Measurements from ENCODE around the gene ZNF804A. TPM values are rescaled to one million over a fixed set of nuclear protein-coding genes. Genes with fewer than 3 reads are reported as not detected.

Gene ZNF804A
- polyA plus RNA-seq, 3 donors: 0.83 to 3.7 (median 1.8) TPM

GRCh38 chr2:184908966-184909365, 310.6 kb downstream of the ZNF804A start:
- H3K4me1 Mint-ChIP-seq: no peaks in the 10 kb centered on the region
- Histone ChIP-seq H3K9me3 (replicated peaks in 1 of 2; ENCODE audit: control insufficient read depth in 1 of 2, insufficient read depth in 1 of 2, low read length in 2 of 2) (peaks cover 2 to 14% of the 10 kb centered on the region in 2 donors), H3K9ac (ENCODE audit: insufficient read depth, low read length, poor library complexity, severe bottlenecking) (no peak overlapping the region), H3K27me3 (ENCODE audit: control insufficient read depth in 2 of 2, insufficient read depth in 2 of 2, low read length in 2 of 2) (no peaks in the 10 kb centered on the region), H3K4me3 (replicated peaks in 1 of 3; ENCODE audit: low read depth in 2 of 3, low read length in 3 of 3) (no peak overlapping the region), H3K36me3 (replicated peaks in 1 of 2; ENCODE audit: control insufficient read depth in 1 of 2, insufficient read depth in 2 of 2, low read length in 2 of 2) (no peaks in the 10 kb centered on the region), H3K4me2 (replicated peaks; ENCODE audit: extremely low read depth, low read length, poor library complexity, severe bottlenecking) (no peak overlapping the region), H3K27ac (ENCODE audit: low read depth in 1 of 2, low read length in 2 of 2) (no peak overlapping the region), H3K4me1 (ENCODE audit: control insufficient read depth in 1 of 2, insufficient read depth in 2 of 2, low read length in 2 of 2) (no peaks in the 10 kb centered on the region), H3K79me2 (ENCODE audit: insufficient read depth, low read length) (no peaks in the 10 kb centered on the region), H2AFZ (ENCODE audit: insufficient read depth, low read depth, low read length, poor library complexity, severe bottlenecking) (no peak overlapping the region), H4K20me1 (ENCODE audit: insufficient read depth, low read length) (no peaks in the 10 kb centered on the region)
- no peak for DNase-seq
- no peak overlapping the region for H3K27ac Mint-ChIP-seq
- whole genome bisulfite sequencing (ENCODE audit: insufficient coverage): no CpG with 5 or more reads among the region's 1 CpG
- H3K4me3 Mint-ChIP-seq: no peak overlapping the region
- intact Hi-C loops (cut with micrococcal nuclease): no loop called here
- peaks cover 2 to 4% (median 3%) of the 10 kb centered on the region in 7 donors for H3K9me3 Mint-ChIP-seq
- H3K36me3 Mint-ChIP-seq: no peaks in the 10 kb centered on the region
- no peak for TF ChIP-seq CTCF (IDR thresholded peaks at IDR 0.05)
- no peaks in the 10 kb centered on the region for H3K27me3 Mint-ChIP-seq (ENCODE audit: low read depth in 3 of 3)

- WGBS (ENCODE audit: insufficient coverage): no CpG with 5 or more reads among the region's 3 CpGs
- no peaks in the 10 kb centered on the region for H3K4me1 Mint-ChIP-seq
- H3K79me2 ChIP-seq (ENCODE audit: insufficient read depth, low read length): no peaks in the 10 kb centered on the region
- H3K9me3 ChIP-seq (replicated peaks in 1 of 2; ENCODE audit: control insufficient read depth in 1 of 2, insufficient read depth in 1 of 2, low read length in 2 of 2): peaks cover 0 to 2% of the 10 kb centered on the region in 2 donors
- H3K36me3 Mint-ChIP-seq: no peaks in the 10 kb centered on the region
- no peaks in the 10 kb centered on the region for H3K36me3 ChIP-seq (replicated peaks in 1 of 2; ENCODE audit: control insufficient read depth in 1 of 2, insufficient read depth in 2 of 2, low read length in 2 of 2)
- H3K9me3 Mint-ChIP-seq: peaks cover 2 to 19% (median 9%) of the 10 kb centered on the region in 7 donors
- no peak overlapping the region for H3K9ac ChIP-seq (ENCODE audit: insufficient read depth, low read length, poor library complexity, severe bottlenecking)
- no peak overlapping the region for H3K27ac Mint-ChIP-seq
- H3K27me3 ChIP-seq (ENCODE audit: control insufficient read depth in 2 of 2, insufficient read depth in 2 of 2, low read length in 2 of 2): no peaks in the 10 kb centered on the region
- H3K4me3 Mint-ChIP-seq: no peak overlapping the region
- TF ChIP-seq CTCF (IDR thresholded peaks at IDR 0.05): no peak
- DNase-seq: no peak
- no peaks in the 10 kb centered on the region for H3K4me1 ChIP-seq (ENCODE audit: control insufficient read depth in 1 of 2, insufficient read depth in 2 of 2, low read length in 2 of 2)
- no peak overlapping the region for H3K4me2 ChIP-seq (replicated peaks; ENCODE audit: extremely low read depth, low read length, poor library complexity, severe bottlenecking)
- H4K20me1 ChIP-seq (ENCODE audit: insufficient read depth, low read length): no peaks in the 10 kb centered on the region
- H3K27ac ChIP-seq (ENCODE audit: low read depth in 1 of 2, low read length in 2 of 2): no peak overlapping the region
- intact Hi-C loops (cut with micrococcal nuclease): no loop called here
- H2AFZ ChIP-seq (ENCODE audit: insufficient read depth, low read depth, low read length, poor library complexity, severe bottlenecking): no peak overlapping the region
- H3K27me3 Mint-ChIP-seq (ENCODE audit: low read depth in 3 of 3): no peaks in the 10 kb centered on the region
- H3K4me3 ChIP-seq (replicated peaks in 1 of 3; ENCODE audit: low read depth in 2 of 3, low read length in 3 of 3): no peak overlapping the region
Measured at GRCh38 chr2:184920451-184920965, 322.2 kb downstream of the ZNF804A start.

Data from CD14-positive monocyte (primary cell).